HepG2 (cell line): ENCODE data around the gene PALM3. TPM values are rescaled to one million over a fixed set of nuclear protein-coding genes. Genes with fewer than 3 reads are reported as not detected.

Experiments used
- BCL6 ChIP-seq: IDR thresholded peaks from 2 replicates; pipeline ENCODE4 v1.6.1; 2016; ENCODE audit warnings: missing genetic modification reagents, missing compliant biosample characterization
- DNMT1 ChIP-seq: sonication (generic); formaldehyde crosslinking; IDR thresholded peaks from 2 replicates; pipeline ENCODE4 v1.5.1; 2020; ENCODE audit warnings: mild to moderate bottlenecking, missing genetic modification reagents
- FIP1L1 ChIP-seq: fragments of 200-400 bp; formaldehyde crosslinking; IDR thresholded peaks from 2 replicates; pipeline ENCODE4 v1.6.1; 2018; ENCODE audit warnings: low read depth, mild to moderate bottlenecking, low read length, moderate library complexity, borderline replicate concordance; ENCODE audit not compliant: insufficient read depth
- GPN1 ChIP-seq: sonication (generic); formaldehyde crosslinking; IDR thresholded peaks from 2 replicates; pipeline ENCODE4 v1.5.1; 2020; ENCODE audit warnings: missing genetic modification reagents, borderline replicate concordance
- KMT2A ChIP-seq: sonication (generic); formaldehyde crosslinking; IDR thresholded peaks from 2 replicates; pipeline ENCODE4 v1.4.0; 2020; ENCODE audit warnings: missing genetic modification reagents
- MBNL3 ChIP-seq: fragments of 250-450 bp; sonication (Bioruptor Pico); conservative IDR thresholded peaks from 2 replicates; pipeline ENCODE4 v1.8.0; 2022; ENCODE audit warnings: mild to moderate bottlenecking, inconsistent platforms
- MEIS1 ChIP-seq: sonication (generic); formaldehyde crosslinking; IDR thresholded peaks from 2 replicates; pipeline ENCODE4 v1.9.0; 2021; ENCODE audit warnings: mild to moderate bottlenecking, missing genetic modification reagents, moderate library complexity, borderline replicate concordance
- PHF21A ChIP-seq: sonication (generic); formaldehyde crosslinking; IDR thresholded peaks from 2 replicates; pipeline ENCODE4 v1.5.0; 2020; ENCODE audit warnings: mild to moderate bottlenecking, missing genetic modification reagents
- PPARG ChIP-seq: conservative IDR thresholded peaks from 2 replicates; pipeline ENCODE4 v1.6.1; 2016; ENCODE audit warnings: missing biosample characterization, missing genetic modification reagents
- SNAPC5 ChIP-seq: sonication (generic); formaldehyde crosslinking; IDR thresholded peaks from 2 replicates; pipeline ENCODE4 v1.8.1; 2023; ENCODE audit warnings: mild to moderate bottlenecking, missing genetic modification reagents, borderline replicate concordance
- TCF12 ChIP-seq, 2 experiments: fragments of 450-650 bp in 1 of 2; sonication (generic) in 1 of 2; formaldehyde crosslinking in 1 of 2; IDR thresholded peaks; 2 replicates each; pipeline versions ENCODE4 v1.6.1 to v1.8.0; 2017 to 2022; ENCODE audit warnings: antibody characterized with exemption in 1 of 2, mild to moderate bottlenecking in 1 of 2, missing genetic modification reagents in 1 of 2, moderate library complexity in 1 of 2
- YEATS4 ChIP-seq: sonication (generic); formaldehyde crosslinking; IDR thresholded peaks from 2 replicates; pipeline ENCODE4 v1.4.0; 2020; ENCODE audit warnings: missing genetic modification reagents, borderline replicate concordance
- ZNF468 ChIP-seq: sonication (generic); formaldehyde crosslinking; IDR thresholded peaks from 2 replicates; pipeline ENCODE4 v1.8.0; 2022; ENCODE audit warnings: mild to moderate bottlenecking, moderate library complexity, missing genetic modification reagents
- ZNF567 ChIP-seq: sonication (generic); formaldehyde crosslinking; IDR thresholded peaks from 2 replicates; pipeline ENCODE4 v1.8.1; 2023; ENCODE audit warnings: mild to moderate bottlenecking, missing genetic modification reagents, borderline replicate concordance
- polyA plus RNA-seq, 8 experiments: library from polyadenylated mRNA; depleted of rRNA in 3 of 8; stranded (reverse) in 7 of 8; unstranded in 1 of 8; fragments of >200 nt; fragmentation: Illumina TruSeq in 4 of 8; extraction: Trizol in 4 of 8; gene quantifications; 2 replicates each; pipeline versions ENCODE4 v1.2.1 to v1.2.3, GENCODE V29; 2011 to 2016; ENCODE audit warnings: low read depth in 4 of 8, missing spikeins in 1 of 8, mixed read lengths in 1 of 8; ENCODE audit not compliant: insufficient read depth in 1 of 8
- total RNA-seq, 5 experiments: library from RNA; depleted of rRNA; stranded (reverse); fragments of >200 nt; fragmentation: Illumina TruSeq; extraction: Trizol; gene quantifications; 2 replicates each; pipeline ENCODE4 v1.2.3, GENCODE V29; 2016; ENCODE audit warnings: low read depth in 1 of 5
- TF ChIP-seq, protein P1 (sequence below): sonication (generic); formaldehyde crosslinking; IDR thresholded peaks from 2 replicates; pipeline ENCODE4 v1.4.0; 2020; ENCODE audit warnings: missing genetic modification reagents
- TF ChIP-seq, protein P2 (sequence below): IDR thresholded peaks from 2 replicates; pipeline ENCODE4 v1.6.1; 2016
- TF ChIP-seq, protein P3 (sequence below): sonication (generic); formaldehyde crosslinking; IDR thresholded peaks from 2 replicates; pipeline ENCODE4 v1.5.1; 2020; ENCODE audit warnings: mild to moderate bottlenecking, missing genetic modification reagents, moderate library complexity
- TF ChIP-seq, protein P4 (sequence below): sonication (generic); formaldehyde crosslinking; IDR thresholded peaks from 2 replicates; pipeline ENCODE4 v1.4.0; 2020; ENCODE audit warnings: mild to moderate bottlenecking, missing genetic modification reagents
- TF ChIP-seq, protein P5 (sequence below): sonication (generic); formaldehyde crosslinking; IDR thresholded peaks from 2 replicates; pipeline ENCODE4 v1.4.0; 2020; ENCODE audit warnings: missing genetic modification reagents
- TF ChIP-seq, protein P6 (sequence below): sonication (generic); formaldehyde crosslinking; IDR thresholded peaks from 2 replicates; pipeline ENCODE4 v1.4.0; 2020; ENCODE audit warnings: low read depth, mild to moderate bottlenecking, missing genetic modification reagents

The PALM3 gene
- total and polyA plus RNA-seq, 2 of the 13 experiments (the other 11 are each of a cell fraction or from before 2014, with no cell fraction given): 0.79 to 2.4 TPM

GRCh38 chr19:14059093-14059480, 2.8 kb downstream of the PALM3 start (continued):
- TF ChIP-seq, protein P1, sequence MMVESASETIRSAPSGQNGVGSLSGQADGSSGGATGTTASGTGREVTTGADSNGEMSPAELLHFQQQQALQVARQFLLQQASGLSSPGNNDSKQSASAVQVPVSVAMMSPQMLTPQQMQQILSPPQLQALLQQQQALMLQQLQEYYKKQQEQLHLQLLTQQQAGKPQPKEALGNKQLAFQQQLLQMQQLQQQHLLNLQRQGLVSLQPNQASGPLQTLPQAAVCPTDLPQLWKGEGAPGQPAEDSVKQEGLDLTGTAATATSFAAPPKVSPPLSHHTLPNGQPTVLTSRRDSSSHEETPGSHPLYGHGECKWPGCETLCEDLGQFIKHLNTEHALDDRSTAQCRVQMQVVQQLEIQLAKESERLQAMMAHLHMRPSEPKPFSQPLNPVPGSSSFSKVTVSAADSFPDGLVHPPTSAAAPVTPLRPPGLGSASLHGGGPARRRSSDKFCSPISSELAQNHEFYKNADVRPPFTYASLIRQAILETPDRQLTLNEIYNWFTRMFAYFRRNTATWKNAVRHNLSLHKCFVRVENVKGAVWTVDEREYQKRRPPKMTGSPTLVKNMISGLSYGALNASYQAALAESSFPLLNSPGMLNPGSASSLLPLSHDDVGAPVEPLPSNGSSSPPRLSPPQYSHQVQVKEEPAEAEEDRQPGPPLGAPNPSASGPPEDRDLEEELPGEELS (CRISPR knock-in tag): no peak
- TF ChIP-seq, protein P2, sequence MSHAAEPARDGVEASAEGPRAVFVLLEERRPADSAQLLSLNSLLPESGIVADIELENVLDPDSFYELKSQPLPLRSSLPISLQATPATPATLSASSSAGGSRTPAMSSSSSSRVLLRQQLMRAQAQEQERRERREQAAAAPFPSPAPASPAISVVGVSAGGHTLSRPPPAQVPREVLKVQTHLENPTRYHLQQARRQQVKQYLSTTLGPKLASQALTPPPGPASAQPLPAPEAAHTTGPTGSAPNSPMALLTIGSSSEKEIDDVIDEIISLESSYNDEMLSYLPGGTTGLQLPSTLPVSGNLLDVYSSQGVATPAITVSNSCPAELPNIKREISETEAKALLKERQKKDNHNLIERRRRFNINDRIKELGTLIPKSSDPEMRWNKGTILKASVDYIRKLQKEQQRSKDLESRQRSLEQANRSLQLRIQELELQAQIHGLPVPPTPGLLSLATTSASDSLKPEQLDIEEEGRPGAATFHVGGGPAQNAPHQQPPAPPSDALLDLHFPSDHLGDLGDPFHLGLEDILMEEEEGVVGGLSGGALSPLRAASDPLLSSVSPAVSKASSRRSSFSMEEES: no peak
- no peak for TF ChIP-seq PPARG (CRISPR knock-in tag)
- no peak for TF ChIP-seq FIP1L1
- no peak for TF ChIP-seq MBNL3 (CRISPR knock-in tag)
- 0 out of 2 replicates have a peak, but pooled peaks have one; percentile 21 for TF ChIP-seq PHF21A (CRISPR knock-in tag)
- TF ChIP-seq ZNF567 (CRISPR knock-in tag): no peak
- TF ChIP-seq MEIS1 (CRISPR knock-in tag): no peak
- TF ChIP-seq, protein P3, sequence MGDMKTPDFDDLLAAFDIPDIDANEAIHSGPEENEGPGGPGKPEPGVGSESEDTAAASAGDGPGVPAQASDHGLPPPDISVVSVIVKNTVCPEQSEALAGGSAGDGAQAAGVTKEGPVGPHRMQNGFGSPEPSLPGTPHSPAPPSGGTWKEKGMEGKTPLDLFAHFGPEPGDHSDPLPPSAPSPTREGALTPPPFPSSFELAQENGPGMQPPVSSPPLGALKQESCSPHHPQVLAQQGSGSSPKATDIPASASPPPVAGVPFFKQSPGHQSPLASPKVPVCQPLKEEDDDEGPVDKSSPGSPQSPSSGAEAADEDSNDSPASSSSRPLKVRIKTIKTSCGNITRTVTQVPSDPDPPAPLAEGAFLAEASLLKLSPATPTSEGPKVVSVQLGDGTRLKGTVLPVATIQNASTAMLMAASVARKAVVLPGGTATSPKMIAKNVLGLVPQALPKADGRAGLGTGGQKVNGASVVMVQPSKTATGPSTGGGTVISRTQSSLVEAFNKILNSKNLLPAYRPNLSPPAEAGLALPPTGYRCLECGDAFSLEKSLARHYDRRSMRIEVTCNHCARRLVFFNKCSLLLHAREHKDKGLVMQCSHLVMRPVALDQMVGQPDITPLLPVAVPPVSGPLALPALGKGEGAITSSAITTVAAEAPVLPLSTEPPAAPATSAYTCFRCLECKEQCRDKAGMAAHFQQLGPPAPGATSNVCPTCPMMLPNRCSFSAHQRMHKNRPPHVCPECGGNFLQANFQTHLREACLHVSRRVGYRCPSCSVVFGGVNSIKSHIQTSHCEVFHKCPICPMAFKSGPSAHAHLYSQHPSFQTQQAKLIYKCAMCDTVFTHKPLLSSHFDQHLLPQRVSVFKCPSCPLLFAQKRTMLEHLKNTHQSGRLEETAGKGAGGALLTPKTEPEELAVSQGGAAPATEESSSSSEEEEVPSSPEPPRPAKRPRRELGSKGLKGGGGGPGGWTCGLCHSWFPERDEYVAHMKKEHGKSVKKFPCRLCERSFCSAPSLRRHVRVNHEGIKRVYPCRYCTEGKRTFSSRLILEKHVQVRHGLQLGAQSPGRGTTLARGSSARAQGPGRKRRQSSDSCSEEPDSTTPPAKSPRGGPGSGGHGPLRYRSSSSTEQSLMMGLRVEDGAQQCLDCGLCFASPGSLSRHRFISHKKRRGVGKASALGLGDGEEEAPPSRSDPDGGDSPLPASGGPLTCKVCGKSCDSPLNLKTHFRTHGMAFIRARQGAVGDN (CRISPR knock-in tag): no peak
- TF ChIP-seq, protein P4, sequence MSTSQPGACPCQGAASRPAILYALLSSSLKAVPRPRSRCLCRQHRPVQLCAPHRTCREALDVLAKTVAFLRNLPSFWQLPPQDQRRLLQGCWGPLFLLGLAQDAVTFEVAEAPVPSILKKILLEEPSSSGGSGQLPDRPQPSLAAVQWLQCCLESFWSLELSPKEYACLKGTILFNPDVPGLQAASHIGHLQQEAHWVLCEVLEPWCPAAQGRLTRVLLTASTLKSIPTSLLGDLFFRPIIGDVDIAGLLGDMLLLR (CRISPR knock-in tag): no peak
- TF ChIP-seq, protein P5, sequence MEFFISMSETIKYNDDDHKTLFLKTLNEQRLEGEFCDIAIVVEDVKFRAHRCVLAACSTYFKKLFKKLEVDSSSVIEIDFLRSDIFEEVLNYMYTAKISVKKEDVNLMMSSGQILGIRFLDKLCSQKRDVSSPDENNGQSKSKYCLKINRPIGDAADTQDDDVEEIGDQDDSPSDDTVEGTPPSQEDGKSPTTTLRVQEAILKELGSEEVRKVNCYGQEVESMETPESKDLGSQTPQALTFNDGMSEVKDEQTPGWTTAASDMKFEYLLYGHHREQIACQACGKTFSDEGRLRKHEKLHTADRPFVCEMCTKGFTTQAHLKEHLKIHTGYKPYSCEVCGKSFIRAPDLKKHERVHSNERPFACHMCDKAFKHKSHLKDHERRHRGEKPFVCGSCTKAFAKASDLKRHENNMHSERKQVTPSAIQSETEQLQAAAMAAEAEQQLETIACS (CRISPR knock-in tag): no peak
- TF ChIP-seq YEATS4 (CRISPR knock-in tag): no peak
- no peak for TF ChIP-seq DNMT1
- TF ChIP-seq TCF12 (IDR thresholded peaks at IDR 0.05): no peak
- no peak for TF ChIP-seq TCF12 (CRISPR knock-in tag; IDR thresholded peaks at IDR 0.05)
- TF ChIP-seq KMT2A: no peak
- TF ChIP-seq, protein P6, sequence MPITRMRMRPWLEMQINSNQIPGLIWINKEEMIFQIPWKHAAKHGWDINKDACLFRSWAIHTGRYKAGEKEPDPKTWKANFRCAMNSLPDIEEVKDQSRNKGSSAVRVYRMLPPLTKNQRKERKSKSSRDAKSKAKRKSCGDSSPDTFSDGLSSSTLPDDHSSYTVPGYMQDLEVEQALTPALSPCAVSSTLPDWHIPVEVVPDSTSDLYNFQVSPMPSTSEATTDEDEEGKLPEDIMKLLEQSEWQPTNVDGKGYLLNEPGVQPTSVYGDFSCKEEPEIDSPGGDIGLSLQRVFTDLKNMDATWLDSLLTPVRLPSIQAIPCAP (CRISPR knock-in tag): no peak
- TF ChIP-seq BCL6 (CRISPR knock-in tag): no peak
- TF ChIP-seq GPN1: no peak
- TF ChIP-seq ZNF468: no peak
- TF ChIP-seq SNAPC5 (CRISPR knock-in tag): no peak
